D721Med (cell line): ENCODE results near the gene SLC6A8.

Experiments
- DNase-seq: peaks from one replicate; pipeline ENCODE4 v3.0.0; 2011; ENCODE audit warnings: low spot score; ENCODE audit not compliant: insufficient read length
- FAIRE-seq: peaks from 2 replicates; lab custom pipeline; 2011; peaks lifted over from hg19 to GRCh38; lab: Jason Lieb, UNC
- TF ChIP-seq, protein P1 (sequence below): IDR thresholded peaks from 2 replicates; pipeline ENCODE4 v1.5.1; 2012; ENCODE audit warnings: mild to moderate bottlenecking, control low read depth; ENCODE audit not compliant: insufficient read depth; ENCODE audit errors: missing control alignments

The SLC6A8 gene

GRCh38 chrX:153687121-153688039, at the start of gene SLC6A8:
SLC6A8 (plus strand) TSS chrX:153687926; CDS start chrX:153688575, 649 bp downstream.
- no peak for DNase-seq
- TF ChIP-seq, protein P1, sequence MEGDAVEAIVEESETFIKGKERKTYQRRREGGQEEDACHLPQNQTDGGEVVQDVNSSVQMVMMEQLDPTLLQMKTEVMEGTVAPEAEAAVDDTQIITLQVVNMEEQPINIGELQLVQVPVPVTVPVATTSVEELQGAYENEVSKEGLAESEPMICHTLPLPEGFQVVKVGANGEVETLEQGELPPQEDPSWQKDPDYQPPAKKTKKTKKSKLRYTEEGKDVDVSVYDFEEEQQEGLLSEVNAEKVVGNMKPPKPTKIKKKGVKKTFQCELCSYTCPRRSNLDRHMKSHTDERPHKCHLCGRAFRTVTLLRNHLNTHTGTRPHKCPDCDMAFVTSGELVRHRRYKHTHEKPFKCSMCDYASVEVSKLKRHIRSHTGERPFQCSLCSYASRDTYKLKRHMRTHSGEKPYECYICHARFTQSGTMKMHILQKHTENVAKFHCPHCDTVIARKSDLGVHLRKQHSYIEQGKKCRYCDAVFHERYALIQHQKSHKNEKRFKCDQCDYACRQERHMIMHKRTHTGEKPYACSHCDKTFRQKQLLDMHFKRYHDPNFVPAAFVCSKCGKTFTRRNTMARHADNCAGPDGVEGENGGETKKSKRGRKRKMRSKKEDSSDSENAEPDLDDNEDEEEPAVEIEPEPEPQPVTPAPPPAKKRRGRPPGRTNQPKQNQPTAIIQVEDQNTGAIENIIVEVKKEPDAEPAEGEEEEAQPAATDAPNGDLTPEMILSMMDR, result peak; percentile 24
- no peak for FAIRE-seq

DNA sequence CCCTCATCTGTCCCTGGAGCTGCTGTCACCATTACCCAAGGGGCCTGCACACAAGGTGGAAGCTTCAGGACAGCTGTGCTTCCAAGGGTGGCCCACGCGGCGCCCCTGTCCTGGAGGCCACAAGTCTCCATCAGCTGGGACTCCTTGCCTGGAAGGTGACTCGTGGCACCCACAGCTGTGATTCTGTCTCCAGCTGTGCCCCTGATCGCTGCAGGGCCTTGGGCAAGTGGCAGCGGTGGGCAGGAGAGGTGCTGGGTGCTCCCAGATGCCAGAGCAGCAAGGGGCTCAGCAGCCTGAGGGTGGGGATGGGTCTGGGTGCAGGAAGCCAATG, 49.7 kb upstream of the SLC6A8 start:
- TF ChIP-seq, protein P1, result no peak
- DNase-seq (no peak), FAIRE-seq (no peak)

DNA sequence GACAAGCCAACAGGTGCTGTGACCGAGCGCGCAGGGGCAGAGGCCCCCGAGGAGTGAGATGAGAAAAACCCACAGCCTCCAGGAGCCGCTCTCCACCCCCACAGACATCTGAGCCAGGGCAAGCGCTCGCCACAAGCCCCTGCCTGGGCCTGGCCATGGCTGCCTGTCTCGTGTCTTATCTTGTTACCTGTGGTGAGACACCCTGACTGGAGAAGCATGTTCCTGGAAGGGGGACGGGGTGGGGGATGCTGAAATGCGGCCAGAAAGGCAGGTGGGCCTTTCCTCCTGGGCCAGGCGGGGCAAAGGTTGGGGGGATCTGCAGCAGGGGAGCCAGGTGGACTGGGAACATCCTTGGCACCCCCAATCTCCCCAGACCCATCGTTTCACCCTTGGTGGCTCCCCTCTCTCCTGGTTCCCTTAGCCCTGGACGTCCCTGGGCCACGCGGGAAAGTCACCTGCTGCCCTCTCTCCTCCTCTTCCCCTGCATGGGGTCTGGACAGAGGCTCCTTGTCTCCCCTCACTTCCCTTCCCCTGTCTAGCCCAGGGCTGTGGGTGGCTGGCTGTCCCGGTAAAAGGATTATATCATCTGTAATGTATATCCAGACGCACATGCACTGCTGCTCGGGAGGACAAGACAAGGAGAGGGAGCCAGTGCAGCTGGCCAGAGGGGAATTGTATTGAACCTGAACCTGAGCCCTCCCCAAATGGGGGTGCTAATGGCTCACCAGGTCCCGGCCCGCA, 49.1 kb upstream of the SLC6A8 start:
- no peak for DNase-seq
- TF ChIP-seq, protein P1, result no peak
- FAIRE-seq, result no peak

DNA sequence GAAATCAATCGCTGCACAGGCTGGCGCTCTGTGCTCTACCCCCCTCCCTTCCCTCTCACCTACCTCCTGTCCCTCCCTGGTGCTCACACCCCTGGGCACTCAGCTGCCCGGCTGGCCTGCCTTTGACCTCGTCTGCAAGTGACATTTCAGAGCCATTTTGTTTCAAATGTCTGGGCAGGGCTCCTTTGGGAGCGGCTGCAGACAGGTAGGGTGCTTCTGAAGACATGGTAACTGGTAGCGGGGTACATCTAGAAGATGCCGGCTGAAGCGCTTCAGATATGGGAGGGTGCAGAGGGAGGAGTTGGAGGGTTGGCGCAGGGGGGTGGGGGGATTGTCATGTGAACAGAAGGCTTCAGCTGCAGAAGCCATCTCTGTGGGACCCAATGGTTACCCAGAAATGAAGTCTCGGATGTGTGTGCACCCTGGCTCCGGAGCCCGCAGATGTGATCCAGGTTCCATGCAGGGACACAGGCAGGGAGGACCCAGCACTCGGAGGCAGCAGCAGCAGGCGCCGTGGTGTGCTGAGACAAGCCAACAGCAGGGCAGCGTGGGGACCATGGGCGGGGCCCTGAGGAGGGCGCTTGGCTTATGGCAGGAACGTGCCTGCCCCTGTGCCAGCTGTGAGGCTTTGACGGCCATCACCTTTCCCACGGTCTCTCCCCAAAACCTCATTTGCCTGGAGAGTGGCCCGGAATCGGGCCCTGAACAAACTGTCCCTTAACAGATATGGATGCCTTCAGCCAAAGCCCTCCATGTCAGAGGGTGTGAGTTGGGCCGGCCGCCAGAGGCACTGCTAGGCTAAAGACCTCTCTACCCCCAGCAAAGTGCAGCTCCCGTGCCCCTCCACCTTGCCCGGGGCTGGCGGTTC, 48.3 kb upstream of the SLC6A8 start:
- DNase-seq, result no peak
- TF ChIP-seq, protein P1, result no peak
- no peak for FAIRE-seq

DNA sequence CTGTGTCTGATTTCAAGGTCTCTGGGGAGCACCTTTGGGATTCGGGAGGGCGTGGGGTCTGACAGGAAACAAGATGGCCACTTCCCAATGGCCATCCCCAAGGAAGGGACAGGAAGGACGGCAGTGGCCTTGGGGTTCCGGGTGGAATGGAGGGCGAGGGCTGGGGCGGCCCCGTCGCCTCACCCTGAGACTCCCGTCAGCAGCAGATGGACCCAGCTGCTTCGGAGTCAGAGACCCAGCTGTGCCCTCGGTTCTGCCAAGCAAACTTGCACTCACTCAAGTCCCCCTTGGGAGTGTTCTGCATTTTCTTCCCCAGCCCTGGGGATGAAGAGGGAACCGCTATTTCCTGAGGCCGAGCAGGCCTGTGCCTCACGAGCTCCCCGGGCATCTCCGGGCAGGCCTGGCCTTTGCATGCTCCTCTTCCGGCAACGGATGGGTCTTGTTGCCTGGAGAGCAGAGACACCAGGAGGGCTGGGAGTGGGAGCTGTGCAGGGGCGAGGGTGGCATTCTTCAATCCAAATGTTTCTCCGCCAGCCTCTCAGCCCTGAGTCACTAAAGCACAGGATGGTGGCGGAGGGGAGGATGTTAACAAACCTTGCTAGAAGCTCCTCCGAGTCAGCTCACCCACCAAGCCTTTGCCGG, 47.6 kb upstream of the SLC6A8 start:
- TF ChIP-seq, protein P1, result no peak
- FAIRE-seq, result no peak
- no peak for DNase-seq

GRCh38 chrX:153640736-153641575, 46.8 kb upstream of the SLC6A8 start:
- TF ChIP-seq, protein P1, result no peak
- FAIRE-seq (no peak), DNase-seq (no peak)
